SH-SY5Y (cell line): Measurements from ENCODE around the gene SMCO3.

Source experiments
- GATA2 ChIP-seq: IDR thresholded peaks from 2 replicates; pipeline ENCODE4 v1.6.1; 2011; ENCODE audit warnings: mild to moderate bottlenecking, low read depth, low read length
- GATA3 ChIP-seq: IDR thresholded peaks from 2 replicates; pipeline ENCODE4 v1.6.1; 2011; ENCODE audit warnings: low read depth, mild to moderate bottlenecking, low read length, moderate library complexity

Gene SMCO3

GRCh38 chr12:14841761-14842160 lies 27.8 kb upstream of the SMCO3 start:
- no peak for TF ChIP-seq GATA2
- no peak for TF ChIP-seq GATA3

GRCh38 chr12:14840616-14841015 lies 26.6 kb upstream of the SMCO3 start:
- TF ChIP-seq GATA2 (no peak), GATA3 (no peak)

- TF ChIP-seq GATA3 = no peak
- no peak for TF ChIP-seq GATA2
Measured at GRCh38 chr12:14839262-14839661, 25.3 kb upstream of the SMCO3 start.

GRCh38 chr12:14836336-14837210 lies 22.6 kb upstream of the SMCO3 start:
- TF ChIP-seq GATA2 (no peak), GATA3 (no peak)

GRCh38 chr12:14834509-14834908 lies 20.5 kb upstream of the SMCO3 start:
- TF ChIP-seq GATA3 = no peak
- no peak for TF ChIP-seq GATA2

- TF ChIP-seq GATA2 (no peak), GATA3 (no peak)
Measured at GRCh38 chr12:14833952-14834351, 20.0 kb upstream of the SMCO3 start.

GRCh38 chr12:14833336-14833735 lies 19.4 kb upstream of the SMCO3 start:
- TF ChIP-seq GATA2 (no peak), GATA3 (no peak)

- no peak for TF ChIP-seq GATA2
- TF ChIP-seq GATA3 = no peak
Measured at GRCh38 chr12:14828892-14829291, 14.9 kb upstream of the SMCO3 start.

GRCh38 chr12:14827043-14827442 lies 13.1 kb upstream of the SMCO3 start:
- no peak for TF ChIP-seq GATA2
- TF ChIP-seq GATA3 = no peak

GRCh38 chr12:14826491-14826890 lies 12.5 kb upstream of the SMCO3 start:
- TF ChIP-seq GATA2 = no peak
- no peak for TF ChIP-seq GATA3

GRCh38 chr12:14825256-14825655 lies 11.3 kb upstream of the SMCO3 start:
- no peak for TF ChIP-seq GATA2
- TF ChIP-seq GATA3 = no peak

GRCh38 chr12:14824012-14824634 lies 10.1 kb upstream of the SMCO3 start:
- TF ChIP-seq GATA2 (no peak), GATA3 (no peak)

GRCh38 chr12:14811486-14811885 lies 2.5 kb downstream of the SMCO3 start:
- TF ChIP-seq GATA3 (no peak), GATA2 (no peak)

GRCh38 chr12:14810953-14811483 lies 3.0 kb downstream of the SMCO3 start:
- TF ChIP-seq GATA2 = no peak
- TF ChIP-seq GATA3 = no peak
